NCI-H345 treated with DMSO at 0.1 percent for 48 hours (cell line): ENCODE measurements around the gene PTPRQ.

ENCODE experiments used
- DNase-seq: peaks from one replicate; lab custom pipeline; 2025; ENCODE audit not compliant: unreplicated experiment; lab: John Stamatoyannopoulos, UW

The PTPRQ gene

GRCh38 chr12:80698256-80698655, 254.2 kb downstream of the PTPRQ start:
- DNase-seq, result no peak

- no peak for DNase-seq
These were observed 255.0 kb downstream of the PTPRQ start for GRCh38 chr12:80698847-80699542.

GRCh38 chr12:80700327-80700726, 256.3 kb downstream of the PTPRQ start:
- DNase-seq, result no peak

GRCh38 chr12:80701388-80701787, 257.4 kb downstream of the PTPRQ start:
- no peak for DNase-seq

- no peak for DNase-seq
These were observed 259.1 kb downstream of the PTPRQ start for GRCh38 chr12:80702889-80703805.

GRCh38 chr12:80704420-80704819, 260.4 kb downstream of the PTPRQ start:
- DNase-seq, result no peak

- no peak for DNase-seq
These were observed 263.2 kb downstream of the PTPRQ start, which contains the start of gene MYF6 for GRCh38 chr12:80707126-80707829. TSS of gene MYF6 (plus strand) at chr12:80707634. CDS start at chr12:80707720, 86 bp downstream.

- DNase-seq, result no peak
These were observed 263.8 kb downstream of the PTPRQ start for GRCh38 chr12:80707830-80708258.

GRCh38 chr12:80708259-80708974, 264.4 kb downstream of the PTPRQ start:
- DNase-seq, result no peak

- DNase-seq, result no peak
These were observed 264.9 kb downstream of the PTPRQ start for GRCh38 chr12:80708975-80709328.

- no peak for DNase-seq
These were observed 266.0 kb downstream of the PTPRQ start for GRCh38 chr12:80709811-80710726.

- no peak for DNase-seq
These were observed 266.9 kb downstream of the PTPRQ start for GRCh38 chr12:80710727-80711449.

- no peak for DNase-seq
These were observed 267.8 kb downstream of the PTPRQ start for GRCh38 chr12:80711866-80712265.

- no peak for DNase-seq
These were observed 268.8 kb downstream of the PTPRQ start for GRCh38 chr12:80712866-80713265.

GRCh38 chr12:80713419-80713818, 269.4 kb downstream of the PTPRQ start:
- no peak for DNase-seq

- DNase-seq, result no peak
These were observed 270.0 kb downstream of the PTPRQ start for GRCh38 chr12:80714055-80714454.

- DNase-seq, result no peak
These were observed 270.8 kb downstream of the PTPRQ start for GRCh38 chr12:80714846-80715245.

- DNase-seq, result no peak
These were observed 271.7 kb downstream of the PTPRQ start for GRCh38 chr12:80715713-80716249.
